GM19395 (cell line): Measurements from ENCODE around the gene UBC.

Experiments
- ATAC-seq: cut with Tn5 transposase; IDR thresholded peaks from one replicate; pipeline ENCODE4 v1.9.1; 2021; ENCODE audit warnings: mild to moderate bottlenecking, moderate library complexity; ENCODE audit not compliant: unreplicated experiment

UBC gene

GRCh38 chr12:124914392-124915238, at the start of gene UBC:
UBC (minus strand) TSS chr12:124914650; CDS start chr12:124913771, 879 bp downstream.
- peak; percentile 26 for ATAC-seq

GRCh38 chr12:124963211-124963610, 48.8 kb upstream of the UBC start:
- ATAC-seq: no peak

- ATAC-seq: no peak
Observed at GRCh38 chr12:124961055-124961454, 46.6 kb upstream of the UBC start.

- ATAC-seq: no peak
Observed at GRCh38 chr12:124956571-124956970, 42.1 kb upstream of the UBC start.

- no peak for ATAC-seq
Observed at GRCh38 chr12:124954771-124955170, 40.3 kb upstream of the UBC start.

GRCh38 chr12:124953689-124954405, 39.4 kb upstream of the UBC start:
- ATAC-seq: no peak

- ATAC-seq: no peak
Observed at GRCh38 chr12:124952801-124953200, 38.4 kb upstream of the UBC start.

GRCh38 chr12:124952295-124952694, 37.8 kb upstream of the UBC start:
- no peak for ATAC-seq

- no peak for ATAC-seq
Observed at GRCh38 chr12:124949779-124950728, 35.6 kb upstream of the UBC start.

GRCh38 chr12:124949066-124949465, 34.6 kb upstream of the UBC start:
- ATAC-seq: no peak

- ATAC-seq: no peak
Observed at GRCh38 chr12:124947561-124948398, 33.3 kb upstream of the UBC start.

- no peak for ATAC-seq
Observed at GRCh38 chr12:124947013-124947412, 32.6 kb upstream of the UBC start.

- no peak for ATAC-seq
Observed at GRCh38 chr12:124946447-124946793, 32.0 kb upstream of the UBC start.

GRCh38 chr12:124941170-124941527, 26.7 kb upstream of the UBC start:
- no peak for ATAC-seq

GRCh38 chr12:124940393-124941169, 26.1 kb upstream of the UBC start:
- ATAC-seq: peak; percentile 50

GRCh38 chr12:124940143-124940392, 25.6 kb upstream of the UBC start:
- ATAC-seq: no peak

GRCh38 chr12:124939421-124940142, 25.1 kb upstream of the UBC start:
- ATAC-seq: peak; percentile 73

GRCh38 chr12:124939079-124939420, 24.6 kb upstream of the UBC start:
- peak; percentile 26 for ATAC-seq

GRCh38 chr12:124938587-124938986, 24.1 kb upstream of the UBC start:
- no peak for ATAC-seq
